Body of pancreas (tissue), 4 donors: ENCODE measurements around the gene PPM1A. TPM values are rescaled to one million over a fixed set of nuclear protein-coding genes. Genes with fewer than 3 reads are reported as not detected.

Experiments
- ATAC-seq: fragments of 150-250 bp; one replicate; pipeline ENCODE4 v1.9.1; 2016
- DNase-seq, 4 donors: peaks; one replicate each; pipeline ENCODE4 v3.0.0-alpha.2; 2019
- H3K27ac ChIP-seq, 4 donors: fragments of 200-600 bp; sonication (generic); 1 replicate in 3 of 4; 2 replicates in 1 of 4; pipeline versions ENCODE4 v1.5.1 to v1.6.1; 2016 to 2019; ENCODE audit warnings: mild to moderate bottlenecking in 1 of 4, mixed read lengths in 1 of 4, moderate library complexity in 1 of 4
- H3K27me3 ChIP-seq, 2 donors: fragments of 200-600 bp; sonication (generic); one replicate each; pipeline ENCODE4 v1.6.0; 2016; ENCODE audit warnings: mild to moderate bottlenecking in 1 of 2
- H3K36me3 ChIP-seq, 2 donors: fragments of 200-600 bp; sonication (generic); replicated peaks in 1 of 2; 2 replicates each; pipeline ENCODE4 v1.5.1; 2016; ENCODE audit warnings: low read depth in 2 of 2; ENCODE audit not compliant: insufficient read depth in 1 of 2
- H3K4me1 ChIP-seq: fragments of 200-600 bp; sonication (generic); one replicate; pipeline ENCODE4 v1.6.0; 2016
- H3K4me3 ChIP-seq, 2 donors: fragments of 200-600 bp; sonication (generic); 1 replicate in 1 of 2; 2 replicates in 1 of 2; pipeline ENCODE4 v1.5.1; 2016 to 2019
- H3K9me3 ChIP-seq, 3 donors: fragments of 200-600 bp; sonication (generic); 1 replicate in 2 of 3; 2 replicates in 1 of 3; pipeline ENCODE4 v1.5.1; 2016
- POLR2A ChIP-seq, 3 donors: fragments of 450-650 bp; IDR thresholded peaks; one replicate each; pipeline ENCODE4 v1.6.1; 2016; ENCODE audit warnings: antibody characterized with exemption in 3 of 3, mild to moderate bottlenecking in 2 of 3
- WGBS, 2 donors: methylation state at CpG; one replicate each; pipeline ENCODE4 v1.1.5; 2017; 5-methylcytosine and 5-hydroxymethylcytosine counted together
- intact Hi-C: fragments of 100-400 bp; cut with DNase I; formaldehyde crosslinking; loops from one replicate; pipeline ENCODE4 v1.15.1; 2023
- total RNA-seq, 2 donors: library from RNA; depleted of rRNA; stranded (reverse); fragments of >200 nt; gene quantifications; one replicate each; pipeline ENCODE4 v1.1.0, GENCODE V29; 2016
- TF ChIP-seq, protein P1 (sequence below), 7 experiments: fragments of 450-650 bp in 4 of 7; fragments of 200-600 bp in 3 of 7; sonication (generic) in 3 of 7; IDR thresholded peaks; one replicate each; pipeline ENCODE4 v1.5.1; 2016 to 2019; ENCODE audit warnings: antibody characterized with exemption in 7 of 7

The PPM1A gene
- total RNA-seq, 2 donors from 2014 or later: 12.5 to 24.1 TPM

DNA sequence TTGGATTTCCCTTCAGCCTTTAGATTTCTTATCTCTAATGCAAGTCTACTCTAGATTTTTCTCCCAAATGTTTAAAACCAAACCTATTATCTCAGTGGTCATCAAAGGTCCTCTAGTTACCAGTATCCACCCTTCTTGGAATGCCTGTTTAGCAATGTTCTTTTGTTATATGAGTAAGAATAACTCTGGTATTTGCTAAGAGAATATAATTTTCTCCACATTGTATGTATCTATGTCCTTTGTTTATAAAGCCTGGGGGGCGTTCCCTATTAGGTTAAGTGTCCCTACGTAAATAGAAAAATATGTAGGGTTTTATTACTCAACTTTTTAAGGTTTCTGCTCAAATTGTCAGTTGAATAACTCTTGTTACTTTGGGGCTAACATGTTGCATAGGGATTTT lies 27.3 kb downstream of the PPM1A start:
- no peak for DNase-seq

DNA sequence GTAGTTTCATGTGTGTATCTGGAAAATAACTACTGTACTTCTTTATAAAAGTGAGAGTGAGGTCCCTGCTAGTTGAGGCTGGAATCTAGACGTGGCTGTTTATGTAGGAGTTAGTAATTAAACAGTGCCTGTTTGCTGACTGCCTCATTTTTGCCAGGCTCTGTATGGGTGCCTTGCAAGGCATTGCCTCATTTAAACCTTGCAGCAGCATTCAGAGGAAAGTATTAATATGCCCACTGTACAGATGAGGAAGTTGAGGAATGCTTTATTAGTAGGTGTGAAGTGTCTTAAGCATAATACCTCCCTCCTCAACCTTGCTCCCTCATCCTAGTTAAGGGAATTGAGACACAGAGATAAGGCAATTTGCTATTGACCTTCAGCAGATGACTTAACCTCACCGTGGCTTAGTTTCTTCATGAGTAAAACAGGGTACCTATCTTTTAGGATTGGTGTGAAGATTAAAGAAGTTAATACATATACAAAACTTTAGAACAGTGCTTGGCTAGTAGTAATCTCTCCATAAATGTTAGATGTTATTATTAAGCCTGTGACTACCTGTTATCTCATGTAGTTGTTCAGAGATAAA lies 28.7 kb downstream of the PPM1A start:
- Histone ChIP-seq H3K4me3 (no peak overlapping the region), H3K27ac (no peak overlapping the region), H3K27me3 (no peaks in the 10 kb centered on the region), H3K9me3 (no peaks in the 10 kb centered on the region), H3K4me1 (peaks cover 29% of the 10 kb centered on the region), H3K36me3 (no peaks in the 10 kb centered on the region)
- no peak for ATAC-seq
- WGBS, 2 donors: 28 to 35% methylated on average over 2 of the region's 2 CpGs
- TF ChIP-seq POLR2A (IDR thresholded peaks at IDR 0.05): no peak
- TF ChIP-seq, protein P1, sequence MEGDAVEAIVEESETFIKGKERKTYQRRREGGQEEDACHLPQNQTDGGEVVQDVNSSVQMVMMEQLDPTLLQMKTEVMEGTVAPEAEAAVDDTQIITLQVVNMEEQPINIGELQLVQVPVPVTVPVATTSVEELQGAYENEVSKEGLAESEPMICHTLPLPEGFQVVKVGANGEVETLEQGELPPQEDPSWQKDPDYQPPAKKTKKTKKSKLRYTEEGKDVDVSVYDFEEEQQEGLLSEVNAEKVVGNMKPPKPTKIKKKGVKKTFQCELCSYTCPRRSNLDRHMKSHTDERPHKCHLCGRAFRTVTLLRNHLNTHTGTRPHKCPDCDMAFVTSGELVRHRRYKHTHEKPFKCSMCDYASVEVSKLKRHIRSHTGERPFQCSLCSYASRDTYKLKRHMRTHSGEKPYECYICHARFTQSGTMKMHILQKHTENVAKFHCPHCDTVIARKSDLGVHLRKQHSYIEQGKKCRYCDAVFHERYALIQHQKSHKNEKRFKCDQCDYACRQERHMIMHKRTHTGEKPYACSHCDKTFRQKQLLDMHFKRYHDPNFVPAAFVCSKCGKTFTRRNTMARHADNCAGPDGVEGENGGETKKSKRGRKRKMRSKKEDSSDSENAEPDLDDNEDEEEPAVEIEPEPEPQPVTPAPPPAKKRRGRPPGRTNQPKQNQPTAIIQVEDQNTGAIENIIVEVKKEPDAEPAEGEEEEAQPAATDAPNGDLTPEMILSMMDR (IDR thresholded peaks at IDR 0.05): no peak
- no peak for DNase-seq
- intact Hi-C loops: no loop called here

More for the DNA sequence above, 27.3 kb downstream of the PPM1A start:
- ATAC-seq: no peak
- Histone ChIP-seq H3K27me3 (no peaks in the 10 kb centered on the region), H3K27ac (no peak overlapping the region), H3K36me3 (no peaks in the 10 kb centered on the region), H3K4me1 (peaks cover 43% of the 10 kb centered on the region), H3K9me3 (no peaks in the 10 kb centered on the region), H3K4me3 (no peak overlapping the region)
- no peak for TF ChIP-seq POLR2A (IDR thresholded peaks at IDR 0.05)
- TF ChIP-seq, protein P1 (IDR thresholded peaks at IDR 0.05): no peak
- intact Hi-C loops: no loop called here
- WGBS, 2 donors: 78 to 85% methylated on average over 2 of the region's 2 CpGs

DNA sequence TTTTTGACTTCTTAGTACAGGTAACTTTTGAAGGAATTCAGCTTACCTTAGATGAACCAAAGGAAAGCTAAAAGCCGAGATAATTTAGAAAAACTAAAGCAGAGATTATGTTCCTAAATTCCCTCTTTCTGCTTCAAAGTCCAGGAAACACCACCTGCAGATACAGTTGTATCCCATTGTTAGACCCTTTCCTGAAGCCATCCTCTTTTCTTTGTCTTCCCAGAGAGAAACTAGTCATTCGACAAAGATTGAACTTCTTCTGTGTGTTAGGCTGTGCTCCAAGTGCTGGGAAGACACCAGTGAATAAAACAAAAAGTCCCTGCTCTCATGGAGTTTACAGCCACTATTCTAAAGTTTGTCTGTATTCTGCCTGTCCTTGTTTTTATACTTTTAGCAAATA lies 29.3 kb downstream of the PPM1A start:
- ATAC-seq (no peak), DNase-seq (no peak)
- Histone ChIP-seq H3K36me3 (no peaks in the 10 kb centered on the region), H3K27me3 (no peaks in the 10 kb centered on the region), H3K4me1 (peaks cover 24% of the 10 kb centered on the region), H3K4me3 (no peak overlapping the region), H3K27ac (no peak overlapping the region), H3K9me3 (no peaks in the 10 kb centered on the region)
- intact Hi-C loops: no loop called here
- TF ChIP-seq, protein P1 (IDR thresholded peaks at IDR 0.05): no peak
- TF ChIP-seq POLR2A (IDR thresholded peaks at IDR 0.05): no peak
- WGBS, 2 donors: 55 to 61% methylated on average over 2 of the region's 2 CpGs

DNA sequence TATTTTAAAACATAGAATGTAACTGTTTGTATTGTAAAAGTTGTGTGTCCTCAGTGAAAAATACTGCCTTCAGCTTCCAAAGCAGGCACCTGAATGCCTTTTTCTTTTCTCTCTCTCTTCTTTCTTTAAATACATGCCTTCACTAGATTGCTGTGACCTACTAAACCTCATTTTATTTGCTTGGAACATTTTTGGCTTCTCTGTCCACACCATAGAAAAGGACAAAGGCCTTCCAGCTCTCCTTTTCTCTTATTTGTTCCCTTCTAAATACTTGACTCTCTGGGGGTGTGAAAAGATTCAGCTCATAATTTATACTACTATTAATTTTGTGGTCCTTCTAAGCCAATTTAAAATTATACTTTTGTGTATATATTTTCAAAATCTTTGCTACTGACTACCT lies 38.4 kb downstream of the PPM1A start:
- Histone ChIP-seq H3K9me3 (no peaks in the 10 kb centered on the region), H3K36me3 (peaks cover 0 to 2% of the 10 kb centered on the region in 2 donors), H3K27ac (no peak overlapping the region), H3K4me3 (no peak overlapping the region), H3K4me1 (peaks cover 6% of the 10 kb centered on the region), H3K27me3 (no peaks in the 10 kb centered on the region)
- DNase-seq: no peak
- intact Hi-C loops: no loop called here
- TF ChIP-seq, protein P1 (IDR thresholded peaks at IDR 0.05): no peak
- TF ChIP-seq POLR2A (IDR thresholded peaks at IDR 0.05): no peak
- no peak for ATAC-seq

DNA sequence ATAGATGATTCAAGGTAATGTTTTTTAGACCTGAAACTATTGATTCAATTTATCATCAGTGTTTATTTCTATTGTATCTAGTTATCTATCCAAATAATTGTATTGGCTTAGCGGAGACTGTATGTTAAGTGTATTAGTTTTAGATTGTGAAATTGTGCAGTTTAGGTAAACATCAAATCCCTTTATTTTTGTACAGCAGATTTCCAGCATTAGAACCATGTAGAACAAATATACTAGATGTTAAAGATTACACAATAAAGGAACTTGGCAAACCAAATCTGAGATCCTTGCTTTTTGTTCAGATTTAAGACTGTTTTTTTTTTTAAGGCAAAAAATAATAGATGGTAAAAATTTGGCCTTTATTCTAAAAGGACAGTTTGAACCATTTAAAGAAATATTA lies 39.3 kb downstream of the PPM1A start:
- ATAC-seq: no peak
- peaks cover 0 to 9% of the 10 kb centered on the region in 2 donors for H3K36me3 ChIP-seq
- peaks cover 6% of the 10 kb centered on the region for H3K4me1 ChIP-seq

More for the DNA sequence above, 39.3 kb downstream of the PPM1A start:
- TF ChIP-seq, protein P1 (IDR thresholded peaks at IDR 0.05): no peak
- TF ChIP-seq POLR2A (IDR thresholded peaks at IDR 0.05): no peak
- H3K9me3 ChIP-seq: no peaks in the 10 kb centered on the region
- WGBS, 2 donors: 40 to 46% methylated on average over 1 of the region's 1 CpG
- no peaks in the 10 kb centered on the region for H3K27me3 ChIP-seq
- no peak overlapping the region for H3K4me3 ChIP-seq
- intact Hi-C loops: no loop called here
- no peak overlapping the region for H3K27ac ChIP-seq
- no peak for DNase-seq
